Fibroblast of mammary gland (primary cell): Measurements from ENCODE around the gene TTYH2.

Experiments
- DNase-seq: peaks from one replicate; pipeline ENCODE4 v3.0.0-alpha.2; 2010; ENCODE audit warnings: low read depth
- H3K4me3 ChIP-seq: 2 replicates; pipeline ENCODE4 v1.5.1; 2011; ENCODE audit warnings: low read depth, mild to moderate bottlenecking, low read length, moderate library complexity; ENCODE audit not compliant: control insufficient read depth
- CTCF ChIP-seq: conservative IDR thresholded peaks from 2 replicates; pipeline ENCODE4 v1.5.1; 2011; ENCODE audit warnings: low read depth, low read length, inconsistent platforms; ENCODE audit not compliant: control insufficient read depth, insufficient read depth

TTYH2 gene

GRCh38 chr17:74235911-74236371 is 22.6 kb downstream of the TTYH2 start:
- H3K4me3 ChIP-seq = no peak overlapping the region
- no peak for DNase-seq
- no peak for TF ChIP-seq CTCF

GRCh38 chr17:74237321-74237720 is 23.9 kb downstream of the TTYH2 start:
- TF ChIP-seq CTCF = no peak
- no peak overlapping the region for H3K4me3 ChIP-seq
- no peak for DNase-seq

DNA sequence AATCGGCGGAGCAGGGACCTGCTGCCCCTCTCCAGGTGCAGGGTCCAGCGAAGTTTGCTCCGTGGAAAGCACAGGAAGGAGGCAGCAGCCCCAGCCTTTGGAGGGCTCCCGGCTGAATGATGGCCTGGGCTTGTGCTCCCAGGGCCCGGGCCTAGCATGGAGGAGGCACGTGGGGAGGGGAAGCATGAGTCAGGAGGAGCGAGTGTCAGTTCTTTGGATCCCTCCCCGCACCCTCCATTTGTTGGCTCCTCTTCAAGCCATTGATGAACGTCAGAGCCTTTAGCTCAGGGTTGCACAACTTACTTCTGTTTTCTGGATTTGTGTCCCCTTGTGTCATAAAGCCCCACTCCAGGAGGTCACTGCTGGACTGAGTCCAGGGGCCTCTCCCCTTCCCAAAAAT is 25.8 kb downstream of the TTYH2 start:
- DNase-seq = peak; percentile 89
- no peak for TF ChIP-seq CTCF
- H3K4me3 ChIP-seq = no peak overlapping the region

GRCh38 chr17:74240618-74241205 is 27.3 kb downstream of the TTYH2 start:
- TF ChIP-seq CTCF = no peak
- H3K4me3 ChIP-seq = no peak overlapping the region
- peak; percentile 83 for DNase-seq

GRCh38 chr17:74241431-74241830 is 28.1 kb downstream of the TTYH2 start:
- no peak for TF ChIP-seq CTCF
- peak; percentile 20 for DNase-seq
- H3K4me3 ChIP-seq = no peak overlapping the region

GRCh38 chr17:74241847-74242246 is 28.5 kb downstream of the TTYH2 start:
- no peak overlapping the region for H3K4me3 ChIP-seq
- TF ChIP-seq CTCF = no peak
- DNase-seq = no peak
